SU-DHL-6 (cell line): ENCODE results near the gene BCDIN3D.

Experiments used
- H2AFZ ChIP-seq: fragments of 200-600 bp; sonication (generic); 2 replicates; pipeline ENCODE4 v1.6.1; 2014; ENCODE audit warnings: low read depth, mild to moderate bottlenecking, moderate library complexity, mixed read lengths, antibody characterized with exemption, low read length; ENCODE audit not compliant: severe bottlenecking
- H3F3A ChIP-seq: fragments of 200-600 bp; shearing (Covaris generic); 2 replicates; pipeline ENCODE4 v1.6.0; 2016; ENCODE audit warnings: antibody characterized with exemption, mild to moderate bottlenecking; ENCODE audit not compliant: insufficient read depth
- H3K27ac ChIP-seq: fragments of 200-600 bp; sonication (generic); 2 replicates; pipeline ENCODE4 v1.5.1; 2016; ENCODE audit warnings: low read depth, mild to moderate bottlenecking, low read length, moderate library complexity, mixed read lengths
- H3K27me3 ChIP-seq: fragments of 200-600 bp; sonication (generic), shearing (Covaris generic); 2 replicates; pipeline ENCODE4 v1.6.0; 2014; ENCODE audit warnings: mild to moderate bottlenecking, low read length
- H3K36me3 ChIP-seq: fragments of 200-600 bp; sonication (generic); 2 replicates; pipeline ENCODE4 v1.6.1; 2014; ENCODE audit warnings: mild to moderate bottlenecking, low read length, mixed read lengths
- H3K4me2 ChIP-seq: fragments of 300-600, 200-600 bp; shearing (Covaris generic), sonication (generic); 2 replicates; pipeline ENCODE4 v1.6.0; 2014; ENCODE audit warnings: low read length, low read depth, mild to moderate bottlenecking; ENCODE audit not compliant: poor library complexity, severe bottlenecking
- H3K4me3 ChIP-seq: fragments of 200-600 bp; sonication (generic); 2 replicates; pipeline ENCODE4 v1.5.1; 2014; ENCODE audit warnings: antibody characterized with exemption, low read length, mild to moderate bottlenecking, mixed read lengths; ENCODE audit not compliant: insufficient read depth, poor library complexity, severe bottlenecking
- H3K79me2 ChIP-seq: fragments of 200-600 bp; sonication (generic); 2 replicates; pipeline ENCODE4 v1.6.1; 2014; ENCODE audit warnings: mild to moderate bottlenecking, low read length, moderate library complexity; ENCODE audit not compliant: insufficient read depth
- H3K9ac ChIP-seq: fragments of 200-600 bp; sonication (generic); 2 replicates; pipeline ENCODE4 v1.7.0; 2014; ENCODE audit warnings: mild to moderate bottlenecking, low read length
- H3K9me2 ChIP-seq: fragments of 200-600 bp; sonication (generic); replicated peaks from 2 replicates; pipeline ENCODE4 v1.6.1; 2014; ENCODE audit warnings: low read length; ENCODE audit not compliant: insufficient read depth
- H3K9me3 ChIP-seq: fragments of 200-600 bp; sonication (generic); 2 replicates; pipeline ENCODE4 v1.6.1; 2014; ENCODE audit warnings: low read length, mixed read lengths; ENCODE audit not compliant: insufficient read depth
- H4K20me1 ChIP-seq: fragments of 200-600 bp; sonication (generic); 2 replicates; pipeline ENCODE4 v1.6.1; 2014; ENCODE audit warnings: low read depth, mild to moderate bottlenecking, antibody characterized with exemption, low read length, moderate library complexity, mixed read lengths
- EZH2phosphoT487 ChIP-seq: fragments of 200-600 bp; sonication (generic), shearing (Covaris generic); conservative IDR thresholded peaks from 2 replicates; pipeline ENCODE4 v1.6.1; 2018; ENCODE audit warnings: mild to moderate bottlenecking, antibody characterized with exemption, low read length, moderate library complexity, mixed read lengths
- TF ChIP-seq, protein P1 (sequence below): fragments of 200-600 bp; sonication (generic); IDR thresholded peaks from one replicate; pipeline ENCODE4 v1.5.1; 2017; ENCODE audit warnings: antibody characterized with exemption, mild to moderate bottlenecking, low read length, moderate library complexity; ENCODE audit not compliant: insufficient read depth, poor library complexity, severe bottlenecking

Gene BCDIN3D

GRCh38 chr12:49797449-49797776, 45.5 kb downstream of the BCDIN3D start:
- no peaks in the 10 kb centered on the region for H3F3A ChIP-seq
- H3K79me2 ChIP-seq: no peaks in the 10 kb centered on the region
- no peak overlapping the region for H3K9ac ChIP-seq
- H3K27ac ChIP-seq: no peak overlapping the region
- no peak overlapping the region for H3K4me3 ChIP-seq
- TF ChIP-seq, protein P1, sequence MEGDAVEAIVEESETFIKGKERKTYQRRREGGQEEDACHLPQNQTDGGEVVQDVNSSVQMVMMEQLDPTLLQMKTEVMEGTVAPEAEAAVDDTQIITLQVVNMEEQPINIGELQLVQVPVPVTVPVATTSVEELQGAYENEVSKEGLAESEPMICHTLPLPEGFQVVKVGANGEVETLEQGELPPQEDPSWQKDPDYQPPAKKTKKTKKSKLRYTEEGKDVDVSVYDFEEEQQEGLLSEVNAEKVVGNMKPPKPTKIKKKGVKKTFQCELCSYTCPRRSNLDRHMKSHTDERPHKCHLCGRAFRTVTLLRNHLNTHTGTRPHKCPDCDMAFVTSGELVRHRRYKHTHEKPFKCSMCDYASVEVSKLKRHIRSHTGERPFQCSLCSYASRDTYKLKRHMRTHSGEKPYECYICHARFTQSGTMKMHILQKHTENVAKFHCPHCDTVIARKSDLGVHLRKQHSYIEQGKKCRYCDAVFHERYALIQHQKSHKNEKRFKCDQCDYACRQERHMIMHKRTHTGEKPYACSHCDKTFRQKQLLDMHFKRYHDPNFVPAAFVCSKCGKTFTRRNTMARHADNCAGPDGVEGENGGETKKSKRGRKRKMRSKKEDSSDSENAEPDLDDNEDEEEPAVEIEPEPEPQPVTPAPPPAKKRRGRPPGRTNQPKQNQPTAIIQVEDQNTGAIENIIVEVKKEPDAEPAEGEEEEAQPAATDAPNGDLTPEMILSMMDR: no peak
- TF ChIP-seq EZH2phosphoT487: no peak
- H3K27me3 ChIP-seq: no peaks in the 10 kb centered on the region
- no peaks in the 10 kb centered on the region for H4K20me1 ChIP-seq
- no peak overlapping the region for H2AFZ ChIP-seq
- no peaks in the 10 kb centered on the region for H3K36me3 ChIP-seq
- H3K9me2 ChIP-seq: no peaks in the 10 kb centered on the region
- no peaks in the 10 kb centered on the region for H3K9me3 ChIP-seq
- no peak overlapping the region for H3K4me2 ChIP-seq

GRCh38 chr12:49796606-49797448, 46.1 kb downstream of the BCDIN3D start:
- H3K9me2 ChIP-seq: no peaks in the 10 kb centered on the region
- H3K36me3 ChIP-seq: no peaks in the 10 kb centered on the region
- H3K79me2 ChIP-seq: no peaks in the 10 kb centered on the region
- H3K4me2 ChIP-seq: no peak overlapping the region
- no peaks in the 10 kb centered on the region for H3K27me3 ChIP-seq
- H3K4me3 ChIP-seq: no peak overlapping the region
- H3K27ac ChIP-seq: no peak overlapping the region
- H4K20me1 ChIP-seq: no peaks in the 10 kb centered on the region
- no peak overlapping the region for H3K9ac ChIP-seq
- no peak for TF ChIP-seq EZH2phosphoT487
- TF ChIP-seq, protein P1: no peak
- no peaks in the 10 kb centered on the region for H3K9me3 ChIP-seq
- H2AFZ ChIP-seq: no peak overlapping the region
- H3F3A ChIP-seq: no peaks in the 10 kb centered on the region

- no peaks in the 10 kb centered on the region for H3K9me3 ChIP-seq
- H3K27ac ChIP-seq: no peak overlapping the region
- H2AFZ ChIP-seq: no peak overlapping the region
- no peaks in the 10 kb centered on the region for H3K36me3 ChIP-seq
- H3K9me2 ChIP-seq: no peaks in the 10 kb centered on the region
- H4K20me1 ChIP-seq: no peaks in the 10 kb centered on the region
- H3K9ac ChIP-seq: no peak overlapping the region
- H3K79me2 ChIP-seq: no peaks in the 10 kb centered on the region
- H3K27me3 ChIP-seq: no peaks in the 10 kb centered on the region
- TF ChIP-seq EZH2phosphoT487: no peak
- TF ChIP-seq, protein P1: no peak
- H3F3A ChIP-seq: no peaks in the 10 kb centered on the region
- H3K4me2 ChIP-seq: no peak overlapping the region
- H3K4me3 ChIP-seq: no peak overlapping the region
Measured at GRCh38 chr12:49796155-49796554, 46.8 kb downstream of the BCDIN3D start.
